ENCODE data around the gene TOP1.
"Not testable (repeated sequence)": the region's sequence is repeated elsewhere in the genome, so short reads cannot be mapped to it uniquely, and the experiment has no call there.

Gene TOP1

DNA sequence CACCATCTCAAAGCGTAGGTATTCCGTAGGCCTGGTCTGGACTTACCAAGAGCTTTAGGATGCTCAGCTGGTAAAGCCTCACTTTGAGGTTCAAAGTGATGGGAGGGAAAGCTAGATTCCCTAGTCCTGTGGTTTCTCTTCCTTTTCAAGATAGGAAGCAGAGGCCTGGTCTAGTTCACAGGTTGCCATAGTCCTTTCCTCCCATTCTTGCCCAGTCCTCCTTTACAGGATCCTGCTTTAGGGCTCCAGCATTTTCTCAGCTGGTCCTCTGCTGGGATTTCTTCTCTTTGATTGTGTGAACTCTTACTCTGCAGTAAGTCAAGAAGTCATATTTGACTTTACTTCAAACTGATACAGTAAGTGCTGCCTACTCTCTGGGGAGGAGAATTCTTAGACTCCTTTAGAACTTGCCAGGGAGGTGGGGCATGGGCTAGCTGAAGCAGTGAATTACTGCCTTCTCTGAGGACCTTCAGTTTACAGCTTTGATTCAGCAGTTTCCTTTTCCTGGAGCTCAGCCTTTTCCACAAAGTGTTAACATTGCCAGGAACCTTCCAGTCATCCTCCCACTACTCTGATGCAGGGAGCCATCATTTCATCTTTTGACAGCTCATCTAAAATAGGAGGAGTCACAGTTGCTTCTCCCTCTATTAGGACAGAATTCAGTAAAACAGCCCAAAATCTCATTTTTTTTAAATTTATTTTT, 65.9 kb downstream of the TOP1 start:
- DNase-seq (ENCODE audit: low read depth in 2 of 2): peak in 1 of 2 donors; percentile 1

DNA sequence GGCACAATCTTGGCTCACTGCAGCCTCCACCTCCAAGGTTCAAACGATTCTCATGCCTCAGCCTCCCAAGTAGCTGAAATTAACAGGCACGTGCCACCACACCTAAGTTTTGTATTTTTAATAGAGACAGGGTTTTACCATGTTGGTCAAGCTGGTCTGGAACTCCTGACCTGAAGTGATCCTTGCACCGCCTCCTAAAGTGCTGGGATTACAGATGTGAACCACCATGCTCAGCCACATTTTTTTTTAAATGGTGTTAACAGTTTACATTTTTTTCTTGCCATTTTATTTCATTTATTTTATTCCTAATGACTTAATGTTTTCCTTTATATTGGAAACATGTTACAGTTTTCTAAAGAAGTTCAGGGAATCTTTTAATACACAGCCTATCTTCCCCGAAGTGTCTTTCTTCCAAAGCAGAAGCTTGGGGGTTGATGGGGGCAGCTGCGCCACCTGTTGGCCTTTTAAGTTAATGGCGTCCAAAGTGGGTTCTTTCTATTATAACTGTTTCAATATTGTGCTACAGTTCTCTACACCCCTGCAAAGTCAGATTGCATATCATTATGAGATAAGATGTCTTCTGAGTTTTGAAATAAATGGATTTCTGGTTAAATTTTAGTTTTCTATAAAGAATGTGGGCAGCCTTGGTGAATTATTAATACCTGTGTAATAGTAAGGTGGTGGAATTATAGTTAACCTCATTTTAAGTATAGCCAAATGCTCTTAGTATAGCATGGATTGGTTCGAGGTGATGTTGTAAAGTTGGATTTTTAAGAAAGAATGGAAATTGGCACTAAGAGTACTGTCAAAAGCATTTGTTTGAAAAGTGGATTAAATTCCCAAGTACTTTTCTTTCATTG, 66.7 kb downstream of the TOP1 start:
- peak; percentile 19 to 26 for DNase-seq (ENCODE audit: low read depth in 2 of 2)

DNA sequence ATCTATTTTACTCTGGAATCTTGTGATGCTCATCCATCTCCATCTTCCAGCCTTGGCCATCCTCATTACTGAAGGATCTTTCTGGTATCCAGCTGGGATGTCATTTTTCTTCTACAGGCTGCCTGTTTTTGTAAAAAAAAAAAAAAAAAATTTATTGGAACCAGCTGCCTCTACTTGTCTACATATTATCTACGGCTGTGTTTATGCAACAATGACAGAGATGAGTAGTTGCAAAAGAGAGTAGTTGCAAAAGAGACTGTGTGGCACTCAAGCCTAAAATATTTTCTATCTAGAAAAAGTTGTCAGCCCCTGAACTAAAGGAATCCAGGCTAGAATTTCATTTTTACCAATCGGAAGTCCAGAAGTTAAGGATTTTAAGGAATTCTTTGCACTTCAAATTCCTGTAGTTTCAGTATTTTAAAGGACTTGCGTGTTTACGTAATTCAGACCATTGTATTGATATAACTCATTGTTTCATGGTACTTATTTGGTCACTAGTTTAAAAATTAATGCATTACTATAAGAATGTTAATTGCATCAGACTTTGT, 70.2 kb downstream of the TOP1 start:
- no peak for DNase-seq (ENCODE audit: low read depth in 2 of 2)

DNA sequence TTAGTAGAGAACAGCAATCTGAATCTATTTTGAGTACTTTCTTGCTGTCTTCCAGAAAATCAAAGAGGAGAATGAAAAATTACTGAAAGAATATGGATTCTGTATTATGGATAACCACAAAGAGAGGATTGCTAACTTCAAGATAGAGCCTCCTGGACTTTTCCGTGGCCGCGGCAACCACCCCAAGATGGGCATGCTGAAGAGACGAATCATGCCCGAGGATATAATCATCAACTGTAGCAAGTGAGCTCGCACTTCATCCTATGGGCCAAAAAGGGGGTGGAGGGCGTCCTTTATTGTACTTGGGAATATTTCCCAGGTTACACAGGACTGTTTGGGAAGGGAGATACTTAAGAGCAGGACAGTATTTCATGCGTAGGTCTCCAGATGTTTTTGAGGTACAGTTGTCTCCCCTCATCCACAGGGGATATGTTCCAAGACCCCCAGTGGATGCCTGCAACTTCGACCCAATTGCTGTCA, 71.4 kb downstream of the TOP1 start:
- DNase-seq (ENCODE audit: low read depth in 2 of 2): no peak

- DNase-seq (ENCODE audit: low read depth in 2 of 2): no peak
Measured at GRCh38 chr20:41101660-41102059, 73.0 kb downstream of the TOP1 start.

DNA sequence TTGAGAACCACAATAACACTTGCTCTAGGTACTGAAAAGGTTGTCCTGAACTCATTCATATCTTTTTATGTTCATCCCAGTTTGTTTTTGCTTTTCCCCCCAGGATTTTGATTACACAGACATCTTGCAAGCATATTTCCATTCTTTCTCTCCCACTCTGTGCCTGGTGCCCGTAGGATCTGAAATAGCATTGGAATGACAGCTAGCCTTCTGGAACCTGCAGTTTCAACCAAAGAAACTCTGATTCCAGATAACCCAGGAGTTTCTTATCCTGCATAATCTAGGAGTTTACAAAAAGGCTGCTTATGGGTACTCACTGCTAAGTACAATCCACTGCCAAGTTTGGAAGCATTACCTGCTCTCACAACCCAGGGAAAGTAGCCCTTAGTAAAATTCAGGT, 79.9 kb downstream of the TOP1 start:
- DNase-seq (ENCODE audit: low read depth in 2 of 2): no peak

DNA sequence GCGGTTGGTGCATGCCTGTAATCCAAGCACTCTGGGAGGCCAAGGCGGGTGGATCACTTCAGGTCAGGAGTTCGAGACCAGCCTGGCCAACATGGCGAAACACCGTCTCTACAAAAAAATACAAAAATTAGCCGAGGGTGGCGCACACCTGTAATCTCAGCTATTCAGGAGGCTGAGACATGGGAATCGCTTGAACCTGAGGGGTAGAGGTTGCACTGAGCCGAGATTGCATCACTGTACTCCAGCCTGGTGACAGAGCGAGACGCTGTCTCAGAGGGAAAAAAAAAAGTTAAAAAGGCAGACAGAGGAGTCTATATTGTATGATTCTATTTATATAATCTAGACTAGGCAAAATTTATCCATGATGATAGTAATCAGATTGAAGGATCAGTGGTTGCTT, 81.4 kb downstream of the TOP1 start:
- no peak for DNase-seq (ENCODE audit: low read depth in 2 of 2)

DNA sequence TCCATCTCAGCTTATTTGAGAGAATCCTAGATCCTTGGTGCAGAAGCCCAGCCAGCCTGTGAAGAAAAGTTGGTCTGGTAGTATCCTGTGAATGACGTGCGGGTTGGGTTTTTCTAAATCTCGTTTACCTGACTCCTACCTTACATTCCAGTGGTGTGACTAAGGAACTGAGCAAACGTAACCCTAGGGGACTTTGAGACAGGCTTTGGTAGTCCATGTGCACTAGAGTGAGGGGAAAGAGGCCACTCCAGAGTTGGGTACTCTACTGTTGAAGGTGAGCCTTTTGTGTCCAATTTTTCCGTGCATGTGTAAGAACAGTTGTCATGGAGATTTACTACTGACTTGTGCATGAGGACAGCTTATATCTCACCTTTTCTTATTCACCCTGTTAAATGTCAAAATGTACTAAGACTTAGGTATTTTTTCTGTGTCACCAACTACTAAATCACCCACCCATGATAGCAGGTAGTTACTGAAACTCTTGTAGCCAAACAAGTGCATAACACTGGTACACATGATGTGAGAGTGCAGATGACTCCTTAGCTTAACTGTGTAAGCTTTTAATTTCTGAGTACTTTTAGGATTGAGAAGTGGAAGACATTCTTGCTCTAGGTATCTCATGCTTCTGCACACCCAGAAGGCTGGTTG, 82.4 kb downstream of the TOP1 start:
- DNase-seq (ENCODE audit: low read depth in 2 of 2): no peak

DNA sequence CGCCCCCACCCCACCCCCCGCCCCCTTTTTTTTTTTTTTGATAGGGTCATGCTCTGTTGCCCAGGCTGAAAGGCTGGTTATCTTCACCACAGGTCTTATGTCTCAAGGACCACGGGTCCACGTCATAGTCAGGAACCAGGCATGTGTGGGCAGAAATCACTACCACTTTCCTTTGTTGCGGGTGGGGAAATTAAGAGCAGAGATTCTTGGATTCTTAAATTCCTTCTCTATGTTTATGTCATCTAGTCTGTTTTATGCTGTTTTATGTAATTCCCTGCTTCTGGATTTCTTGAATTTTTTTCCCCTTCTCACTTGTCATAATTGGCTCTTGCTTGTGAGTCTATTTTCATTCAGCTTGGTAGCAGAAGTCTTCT, 82.9 kb downstream of the TOP1 start:
- DNase-seq (ENCODE audit: low read depth in 2 of 2): no peak

- no peak for DNase-seq (ENCODE audit: low read depth in 2 of 2)
Measured at GRCh38 chr20:41116282-41116956, 87.8 kb downstream of the TOP1 start.

DNA sequence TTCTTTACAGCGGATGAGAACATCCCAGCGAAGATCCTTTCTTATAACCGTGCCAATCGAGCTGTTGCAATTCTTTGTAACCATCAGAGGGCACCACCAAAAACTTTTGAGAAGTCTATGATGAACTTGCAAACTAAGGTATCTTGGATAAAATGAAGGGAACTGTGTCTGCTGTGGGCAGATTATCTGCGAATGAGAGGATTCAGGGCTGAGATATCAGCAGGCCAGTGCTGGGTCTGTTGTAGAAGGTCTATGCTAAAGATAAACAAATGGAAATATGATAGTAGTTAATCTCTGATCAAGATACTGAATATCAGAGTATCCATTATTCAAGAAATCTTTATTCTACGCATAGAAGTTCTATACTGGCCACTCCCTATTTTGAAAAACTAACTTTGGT, 89.5 kb downstream of the TOP1 start:
- DNase-seq (ENCODE audit: low read depth in 2 of 2): not testable (repeated sequence)

DNA sequence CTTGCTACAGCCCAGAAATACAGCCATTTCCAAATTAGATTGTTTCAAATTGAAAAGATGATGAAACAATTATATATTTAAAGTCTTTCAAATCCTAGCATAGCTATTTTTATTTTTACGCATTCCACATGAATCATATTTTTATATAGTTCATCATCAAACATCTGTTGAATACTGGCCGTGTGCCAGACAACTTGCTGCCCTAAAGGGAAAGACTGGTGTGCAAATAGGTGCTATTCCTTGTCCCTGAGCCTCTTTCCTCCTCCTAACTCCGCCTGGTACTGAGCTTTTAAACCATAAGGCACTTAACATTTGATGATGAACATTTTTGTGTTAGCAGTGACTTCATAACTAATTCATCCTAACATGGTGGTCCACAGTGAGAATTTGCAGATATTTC, 90.0 kb downstream of the TOP1 start:
- no peak for DNase-seq (ENCODE audit: low read depth in 2 of 2)

- no peak for DNase-seq (ENCODE audit: low read depth in 2 of 2)
Measured at GRCh38 chr20:41119614-41120561, 91.3 kb downstream of the TOP1 start.

GRCh38 chr20:41121399-41121798, 92.8 kb downstream of the TOP1 start:
- no peak for DNase-seq (ENCODE audit: low read depth in 2 of 2)

DNA sequence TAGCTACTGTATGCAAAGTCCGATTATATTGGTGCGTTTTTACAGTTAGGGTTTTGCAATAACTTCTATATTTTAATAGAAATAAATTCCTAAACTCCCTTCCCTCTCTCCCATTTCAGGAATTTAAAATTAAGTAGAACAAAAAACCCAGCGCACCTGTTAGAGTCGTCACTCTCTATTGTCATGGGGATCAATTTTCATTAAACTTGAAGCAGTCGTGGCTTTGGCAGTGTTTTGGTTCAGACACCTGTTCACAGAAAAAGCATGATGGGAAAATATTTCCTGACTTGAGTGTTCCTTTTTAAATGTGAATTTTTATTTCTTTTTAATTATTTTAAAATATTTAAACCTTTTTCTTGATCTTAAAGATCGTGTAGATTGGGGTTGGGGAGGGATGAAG, 95.0 kb downstream of the TOP1 start:
- no peak for DNase-seq (ENCODE audit: low read depth in 2 of 2)

GRCh38 chr20:41124451-41125094, 96.0 kb downstream of the TOP1 start:
- DNase-seq (ENCODE audit: low read depth in 2 of 2): no peak

GRCh38 chr20:41125530-41126457, 97.2 kb downstream of the TOP1 start:
- DNase-seq (ENCODE audit: low read depth in 2 of 2): no peak

GRCh38 chr20:41126719-41127118, 98.1 kb downstream of the TOP1 start:
- DNase-seq (ENCODE audit: low read depth in 2 of 2): no peak

DNA sequence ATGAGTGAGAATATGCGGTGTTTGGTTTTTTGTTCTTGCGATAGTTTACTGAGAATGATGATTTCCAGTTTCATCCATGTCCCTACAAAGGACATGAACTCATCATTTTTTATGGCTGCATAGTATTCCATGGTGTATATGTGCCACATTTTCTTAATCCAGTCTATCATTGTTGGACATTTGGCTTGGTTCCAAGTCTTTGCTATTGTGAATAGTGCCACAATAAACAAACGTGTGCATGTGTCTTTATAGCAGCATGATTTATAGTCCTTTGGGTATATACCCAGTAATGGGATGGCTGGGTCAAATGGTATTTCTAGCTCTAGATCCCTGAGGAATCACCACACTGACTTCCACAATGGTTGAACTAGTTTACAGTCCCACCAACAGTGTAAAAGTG, 99.7 kb downstream of the TOP1 start:
- not testable (repeated sequence) for DNase-seq (ENCODE audit: low read depth in 2 of 2)

Data from stimulated activated CD8-positive, alpha-beta memory T cell treated with anti-CD3 and anti-CD28 coated beads, Interleukin-15, amount 100 ng/mL, for 4 hours (primary cell).